Mesenchymal stem cell (in vitro differentiated cells and primary cell): ENCODE data around the gene TCF25.
"Not testable (repeated sequence)": the region's sequence is repeated elsewhere in the genome, so short reads cannot be mapped to it uniquely, and the experiment has no call there.

Experiments used
- DNase-seq: peaks from one replicate; pipeline ENCODE4 v3.0.0-alpha.2; 2013
- H2AFZ ChIP-seq: one replicate; pipeline ENCODE4 v1.6.1; 2013; ENCODE audit warnings: low read depth, mild to moderate bottlenecking, control low read depth, inconsistent platforms, low read length, moderate library complexity
- H2AK5ac ChIP-seq: 2 replicates; pipeline ENCODE4 v1.6.1; 2013; ENCODE audit warnings: low read length, moderate library complexity, mild to moderate bottlenecking, inconsistent platforms; ENCODE audit not compliant: severe bottlenecking
- H2BK120ac ChIP-seq: one replicate; pipeline ENCODE4 v1.6.1; 2013; ENCODE audit warnings: low read depth, mild to moderate bottlenecking, inconsistent platforms, low read length, moderate library complexity
- H2BK12ac ChIP-seq, 2 experiments: one replicate each; pipeline ENCODE4 v1.6.1; 2013; ENCODE audit warnings: inconsistent platforms in 2 of 2, low read length in 2 of 2, mild to moderate bottlenecking in 2 of 2, moderate library complexity in 2 of 2, control low read depth in 1 of 2
- H2BK15ac ChIP-seq: one replicate; pipeline ENCODE4 v1.6.1; 2013; ENCODE audit warnings: mild to moderate bottlenecking, low read depth, inconsistent platforms; ENCODE audit not compliant: poor library complexity, severe bottlenecking
- H2BK5ac ChIP-seq: 2 replicates; pipeline ENCODE4 v1.6.1; 2013; ENCODE audit warnings: low read depth, mild to moderate bottlenecking, low read length, control low read depth, inconsistent platforms; ENCODE audit not compliant: poor library complexity, severe bottlenecking
- H3K14ac ChIP-seq, 2 experiments: one replicate each; pipeline ENCODE4 v1.6.1; 2013; ENCODE audit warnings: inconsistent platforms in 2 of 2, low read length in 2 of 2, control low read depth in 1 of 2, mild to moderate bottlenecking in 1 of 2, moderate library complexity in 1 of 2
- H3K18ac ChIP-seq, 2 experiments: one replicate each; pipeline ENCODE4 v1.6.1; 2013; ENCODE audit warnings: inconsistent platforms in 2 of 2, low read length in 2 of 2, control low read depth in 1 of 2, low read depth in 1 of 2, mild to moderate bottlenecking in 1 of 2
- H3K23ac ChIP-seq, 2 experiments: one replicate each; pipeline ENCODE4 v1.6.1; 2013; ENCODE audit warnings: inconsistent platforms in 2 of 2, low read length in 2 of 2, mild to moderate bottlenecking in 2 of 2, moderate library complexity in 2 of 2, control low read depth in 1 of 2
- H3K27ac ChIP-seq: 2 replicates; pipeline ENCODE4 v1.5.1; 2013; ENCODE audit warnings: mild to moderate bottlenecking, moderate library complexity, low read length, control low read depth, inconsistent platforms; ENCODE audit not compliant: poor library complexity, severe bottlenecking
- H3K27me3 ChIP-seq, 2 experiments: 2 replicates each; pipeline versions ENCODE4 v1.6.1 to v1.7.0; 2013; ENCODE audit warnings: low read length in 2 of 2, mild to moderate bottlenecking in 2 of 2, moderate library complexity in 2 of 2, control low read depth in 1 of 2, inconsistent platforms in 1 of 2; ENCODE audit not compliant: control insufficient read depth in 1 of 2, insufficient read depth in 1 of 2
- H3K36me3 ChIP-seq, 2 experiments: 2 replicates each; pipeline versions ENCODE4 v1.6.1 to v1.7.0; 2013; ENCODE audit warnings: low read length in 2 of 2, control low read depth in 1 of 2, inconsistent platforms in 1 of 2, low read depth in 1 of 2, mild to moderate bottlenecking in 1 of 2; ENCODE audit not compliant: insufficient read depth in 2 of 2, control insufficient read depth in 1 of 2
- H3K4ac ChIP-seq, 2 experiments: one replicate each; pipeline ENCODE4 v1.6.1; 2013; ENCODE audit warnings: inconsistent platforms in 2 of 2, low read length in 2 of 2, mild to moderate bottlenecking in 2 of 2, moderate library complexity in 2 of 2, control low read depth in 1 of 2, low read depth in 1 of 2
- H3K4me1 ChIP-seq: 2 replicates; pipeline ENCODE4 v1.6.1; 2013; ENCODE audit warnings: low read depth, low read length, control low read depth; ENCODE audit not compliant: control insufficient read depth, insufficient read depth
- H3K4me2 ChIP-seq: 2 replicates; pipeline ENCODE4 v1.6.1; 2013; ENCODE audit warnings: low read length, mild to moderate bottlenecking, inconsistent platforms; ENCODE audit not compliant: poor library complexity, severe bottlenecking
- H3K4me3 ChIP-seq, 2 experiments: 2 replicates each; pipeline versions ENCODE4 v1.5.1 to v1.7.0; 2013; ENCODE audit warnings: low read length in 2 of 2, mild to moderate bottlenecking in 2 of 2, control low read depth in 1 of 2, low read depth in 1 of 2; ENCODE audit not compliant: insufficient read depth in 1 of 2
- H3K79me1 ChIP-seq: replicated peaks from 2 replicates; pipeline ENCODE4 v1.6.1; 2013; ENCODE audit warnings: mild to moderate bottlenecking, control low read depth, low read length, inconsistent platforms; ENCODE audit not compliant: poor library complexity, severe bottlenecking
- H3K9ac ChIP-seq: 2 replicates; pipeline ENCODE4 v1.7.0; 2013; ENCODE audit warnings: mild to moderate bottlenecking, low read length, moderate library complexity
- H3K9me3 ChIP-seq: 2 replicates; pipeline ENCODE4 v1.7.0; 2013; ENCODE audit warnings: mild to moderate bottlenecking, low read length; ENCODE audit not compliant: control insufficient read depth
- H4K8ac ChIP-seq: one replicate; pipeline ENCODE4 v1.6.1; 2013; ENCODE audit warnings: inconsistent platforms, mild to moderate bottlenecking, low read length, moderate library complexity
- H4K91ac ChIP-seq: one replicate; pipeline ENCODE4 v1.6.1; 2013; ENCODE audit warnings: mild to moderate bottlenecking, low read length, inconsistent platforms
- WGBS: methylation state at CpG from one replicate; pipeline ENCODE4 v1.1.7; 2013; ENCODE audit warnings: mixed read lengths; 5-methylcytosine and 5-hydroxymethylcytosine counted together

Gene TCF25

GRCh38 chr16:89871895-89872294 lies 1.5 kb upstream of the TCF25 start:
- Histone ChIP-seq H3K36me3 (peaks cover 33 to 35% of the 10 kb centered on the region in 2 experiments), H3K4ac (no peak overlapping the region), H2BK5ac (no peak overlapping the region), H3K4me3 (no peak overlapping the region), H3K79me1 (peaks cover 7% of the 10 kb centered on the region), H3K9me3 (peaks cover 8% of the 10 kb centered on the region), H3K9ac (no peak overlapping the region), H3K14ac (no peak overlapping the region), H3K4me1 (peaks cover 18% of the 10 kb centered on the region), H3K4me2 (no peak overlapping the region), H2AFZ (no peak overlapping the region), H3K18ac (no peak overlapping the region), H2BK12ac (no peak overlapping the region), H2BK15ac (no peak overlapping the region), H2AK5ac (no peak overlapping the region), H4K8ac (no peak overlapping the region), H3K27ac (no peak overlapping the region), H3K23ac (no peak overlapping the region), H4K91ac (no peak overlapping the region), H2BK120ac (no peak overlapping the region), H3K27me3 (no peaks in the 10 kb centered on the region)
- 96% methylated on average over 9 of the region's 9 CpGs for WGBS
- DNase-seq: no peak

DNA sequence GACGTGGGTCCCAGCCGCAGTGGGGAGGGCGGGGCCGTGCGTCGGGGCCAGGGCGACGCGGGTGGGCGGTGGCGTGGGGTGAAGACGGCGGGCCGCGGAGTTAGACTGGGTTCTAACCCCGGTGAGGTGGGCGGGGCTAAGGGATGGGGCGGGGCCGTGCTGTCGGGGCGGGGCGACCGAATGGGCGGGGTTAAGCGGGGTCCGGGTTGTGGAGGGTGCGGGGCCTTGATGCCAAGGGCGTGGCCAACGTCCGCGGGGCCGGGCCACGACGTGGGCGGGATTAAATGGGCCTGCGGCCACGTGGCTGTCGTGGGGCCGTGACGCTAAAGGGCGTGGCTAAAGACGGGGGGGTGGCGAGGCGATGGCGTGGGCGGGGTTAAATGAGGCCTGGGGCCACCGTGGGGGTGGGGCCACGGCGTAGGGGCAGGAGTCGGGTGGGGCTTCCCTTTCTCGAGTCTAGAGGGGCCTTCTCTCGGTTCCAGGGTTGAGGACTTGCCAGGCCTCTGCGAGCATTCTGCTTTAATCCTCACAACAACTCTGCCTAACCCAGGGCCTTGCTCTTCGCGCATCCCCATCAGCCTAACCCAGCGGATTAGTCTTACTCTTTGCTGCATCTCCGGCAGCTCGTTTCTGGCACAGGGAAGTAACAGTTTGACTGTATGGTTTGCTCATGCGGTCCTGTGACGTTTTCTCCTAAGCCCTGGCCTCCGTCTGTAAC lies 739 bp downstream of the TCF25 start:
- H3K9me3 ChIP-seq: no peaks in the 10 kb centered on the region
- peaks cover 18% of the 10 kb centered on the region for H3K4me1 ChIP-seq
- H2BK15ac ChIP-seq: no peak overlapping the region
- H2BK12ac ChIP-seq: peak overlapping the region in 1 of 2 experiments; percentile 4
- H3K18ac ChIP-seq: peak overlapping the region in 1 of 2 experiments; percentile 100
- H3K36me3 ChIP-seq: peaks cover 43 to 48% of the 10 kb centered on the region in 2 experiments
- H3K23ac ChIP-seq: no peak overlapping the region
- no peak overlapping the region for H4K8ac ChIP-seq
- peak overlapping the region; percentile 46 for H3K27ac ChIP-seq
- H4K91ac ChIP-seq: peak overlapping the region; percentile 94
- H2AK5ac ChIP-seq: no peak overlapping the region
- peak; percentile 94 for DNase-seq
- H3K27me3 ChIP-seq: no peaks in the 10 kb centered on the region
- H3K4me2 ChIP-seq: peak overlapping the region; percentile 49
- H3K4ac ChIP-seq: no peak overlapping the region
- peak overlapping the region; percentile 100 for H3K9ac ChIP-seq
- no peak overlapping the region for H3K14ac ChIP-seq
- peaks cover 7% of the 10 kb centered on the region for H3K79me1 ChIP-seq
- H2AFZ ChIP-seq: no peak overlapping the region
- H2BK120ac ChIP-seq: peak overlapping the region; percentile 96
- H3K4me3 ChIP-seq: peak overlapping the region; percentile 81 to 90
- WGBS: 7% methylated on average over 49 of the region's 61 CpGs
- no peak overlapping the region for H2BK5ac ChIP-seq

- not testable (repeated sequence) for H3K9me3 ChIP-seq, H2BK120ac ChIP-seq, H4K91ac ChIP-seq, H3K18ac ChIP-seq, H3K27ac ChIP-seq, H3K14ac ChIP-seq, H2BK5ac ChIP-seq, H2BK12ac ChIP-seq, H3K9ac ChIP-seq, H2AK5ac ChIP-seq, H3K4ac ChIP-seq, H3K23ac ChIP-seq, H2BK15ac ChIP-seq, H3K27me3 ChIP-seq, H4K8ac ChIP-seq, H3K4me3 ChIP-seq, H3K4me2 ChIP-seq, H2AFZ ChIP-seq, DNase-seq
- Histone ChIP-seq H3K4me1 (peaks cover 10% of the 10 kb centered on the region), H3K79me1 (peaks cover 11% of the 10 kb centered on the region), H3K36me3 (peaks cover 65 to 77% of the 10 kb centered on the region in 2 experiments)
- 97% methylated on average over 21 of the region's 28 CpGs for WGBS
Observed at GRCh38 chr16:89879123-89879522, 5.7 kb downstream of the TCF25 start.

DNA sequence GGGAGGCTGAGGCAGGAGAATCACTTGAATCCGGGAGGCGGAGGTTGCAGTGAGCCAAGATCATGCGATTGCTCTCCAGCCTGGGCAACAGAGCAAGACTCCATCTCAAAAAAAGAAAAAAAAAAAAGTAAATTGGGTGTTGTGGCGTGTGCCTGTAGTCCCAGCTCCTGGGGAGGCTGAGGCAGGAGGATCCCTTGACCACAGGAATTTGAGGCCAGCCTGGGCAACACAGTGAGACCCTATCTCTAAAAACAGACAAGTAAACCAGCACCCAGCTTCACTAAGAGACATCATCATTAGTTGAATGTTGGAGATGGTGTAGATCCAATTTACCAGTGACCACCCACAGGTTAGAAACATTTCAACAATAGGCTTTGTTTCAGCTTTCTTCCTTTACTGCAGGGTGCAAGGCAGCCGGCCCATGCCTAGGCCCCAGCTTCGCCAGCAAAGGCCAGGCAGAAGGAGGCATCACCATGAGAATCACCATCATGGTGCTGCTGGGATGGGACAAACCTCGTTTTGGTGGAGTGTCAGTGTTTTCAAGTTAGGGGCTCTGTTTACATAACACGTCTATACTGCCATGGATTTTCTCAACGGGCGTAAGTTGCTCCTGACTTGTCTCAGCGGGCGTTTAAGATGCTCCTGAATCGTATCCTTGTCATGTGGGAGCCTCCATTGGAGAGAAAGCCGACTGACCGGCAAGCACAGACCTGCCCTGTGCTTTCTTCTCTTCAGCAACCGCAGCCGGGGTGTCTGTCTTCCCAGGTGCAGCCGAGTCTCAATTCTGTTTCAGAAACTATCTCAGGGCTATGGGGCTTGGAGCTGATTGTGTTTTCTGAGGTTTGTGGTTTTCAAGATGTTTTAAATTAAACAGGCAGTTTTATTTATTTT lies 7.3 kb downstream of the TCF25 start:
- 96% methylated on average over 18 of the region's 18 CpGs for WGBS
- Histone ChIP-seq H3K27ac (no peak overlapping the region), H2BK15ac (no peak overlapping the region)

More for the DNA sequence above, 7.3 kb downstream of the TCF25 start:
- H3K23ac ChIP-seq: no peak overlapping the region
- H3K27me3 ChIP-seq: no peaks in the 10 kb centered on the region
- H3K4me3 ChIP-seq: no peak overlapping the region
- peaks cover 4% of the 10 kb centered on the region for H3K4me1 ChIP-seq
- H3K79me1 ChIP-seq: peaks cover 18% of the 10 kb centered on the region
- no peak overlapping the region for H2BK12ac ChIP-seq
- no peak for DNase-seq
- no peak overlapping the region for H2AFZ ChIP-seq
- no peak overlapping the region for H3K9ac ChIP-seq
- no peak overlapping the region for H2AK5ac ChIP-seq
- H2BK5ac ChIP-seq: no peak overlapping the region
- no peak overlapping the region for H3K18ac ChIP-seq
- H4K91ac ChIP-seq: no peak overlapping the region
- H3K14ac ChIP-seq: no peak overlapping the region
- no peak overlapping the region for H4K8ac ChIP-seq
- H3K36me3 ChIP-seq: peaks cover 74 to 84% of the 10 kb centered on the region in 2 experiments
- H3K4me2 ChIP-seq: no peak overlapping the region
- H3K4ac ChIP-seq: no peak overlapping the region
- no peaks in the 10 kb centered on the region for H3K9me3 ChIP-seq
- H2BK120ac ChIP-seq: no peak overlapping the region
